GM12864 (cell line): ENCODE results near the gene SECISBP2.

Experiments
- DNase-seq: peaks from one replicate; pipeline ENCODE4 v3.0.0-alpha.2; 2011; ENCODE audit warnings: low read depth
- H3K4me3 ChIP-seq: 2 replicates; pipeline ENCODE4 v1.5.1; 2011; ENCODE audit warnings: mild to moderate bottlenecking, low read depth, low read length, control low read depth
- CTCF ChIP-seq: IDR thresholded peaks from 2 replicates; pipeline ENCODE4 v1.5.1; 2011; ENCODE audit warnings: low read depth, mild to moderate bottlenecking, moderate library complexity, low read length, control low read depth, inconsistent platforms; ENCODE audit errors: missing control alignments

SECISBP2 gene

GRCh38 chr9:89388084-89388867 lies 70.0 kb downstream of the SECISBP2 start:
- no peak for DNase-seq
- no peak overlapping the region for H3K4me3 ChIP-seq
- TF ChIP-seq CTCF, result no peak

DNA sequence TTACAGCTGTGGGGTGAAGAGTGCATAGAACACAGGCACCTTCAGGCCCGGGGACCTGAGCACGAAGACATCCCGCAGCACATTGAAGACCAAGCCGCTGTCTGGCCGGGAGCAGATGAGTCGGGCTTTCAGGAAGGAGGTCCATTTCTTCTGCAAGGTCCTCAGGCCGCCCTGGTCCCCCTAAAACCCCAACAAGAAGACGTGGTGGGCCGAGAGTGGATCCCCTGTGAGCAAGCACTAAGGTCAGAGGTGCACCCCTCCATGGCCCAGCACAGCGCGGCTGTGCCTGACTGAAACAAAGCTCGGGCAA lies 70.5 kb downstream of the SECISBP2 start:
- TF ChIP-seq CTCF, result no peak
- no peak for DNase-seq
- H3K4me3 ChIP-seq, result no peak overlapping the region

- no peak for DNase-seq
- no peak overlapping the region for H3K4me3 ChIP-seq
- no peak for TF ChIP-seq CTCF
Measured at GRCh38 chr9:89390068-89390555, 71.8 kb downstream of the SECISBP2 start.

DNA sequence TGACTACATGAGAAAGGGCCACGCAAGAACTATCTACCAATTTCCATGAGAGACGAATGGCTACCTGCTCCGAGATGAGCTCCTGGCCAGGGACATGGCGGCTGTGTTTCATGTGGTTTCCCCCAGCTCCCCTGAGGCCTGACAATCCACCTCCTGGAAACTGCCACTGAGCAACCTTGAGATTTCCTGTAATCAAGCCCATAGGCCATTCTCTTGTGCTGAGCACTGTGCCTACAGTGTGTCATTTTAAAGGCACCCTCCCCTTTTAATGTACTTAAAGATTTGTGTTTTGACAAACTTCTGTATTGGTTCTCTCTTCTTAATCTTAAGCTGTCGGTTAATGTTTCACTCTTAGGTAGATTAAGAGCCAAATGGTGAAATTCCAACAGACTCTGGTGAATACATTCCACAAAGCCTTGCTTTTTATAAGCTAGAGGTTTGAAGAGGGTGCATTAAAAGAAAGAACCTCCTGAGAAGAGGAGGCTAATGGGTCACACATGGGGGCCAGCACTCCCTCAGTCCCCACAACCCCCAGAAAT lies 72.3 kb downstream of the SECISBP2 start:
- TF ChIP-seq CTCF, result no peak
- DNase-seq, result no peak
- no peak overlapping the region for H3K4me3 ChIP-seq

GRCh38 chr9:89391585-89391984 lies 73.3 kb downstream of the SECISBP2 start:
- H3K4me3 ChIP-seq, result no peak overlapping the region
- DNase-seq, result no peak
- TF ChIP-seq CTCF, result no peak

DNA sequence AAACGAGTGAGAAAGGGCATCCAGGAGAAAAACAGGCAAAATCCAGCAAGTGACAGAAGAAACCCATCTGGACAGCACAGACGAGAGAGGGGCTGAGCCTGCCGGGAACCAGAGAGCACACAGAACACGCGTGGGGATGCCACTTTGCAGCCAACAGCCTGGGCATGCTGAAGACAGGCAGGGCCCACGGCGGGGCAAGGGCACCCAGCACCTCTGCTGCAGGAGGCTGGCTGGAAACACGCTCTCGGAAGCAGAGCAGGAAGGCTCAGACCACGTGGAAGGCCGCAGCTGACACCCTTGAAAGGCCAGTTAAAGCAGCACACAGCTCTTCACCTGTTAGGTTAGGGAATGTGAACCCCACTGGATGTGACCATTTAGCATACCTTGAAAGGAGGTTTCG lies 76.1 kb downstream of the SECISBP2 start:
- no peak overlapping the region for H3K4me3 ChIP-seq
- no peak for DNase-seq
- TF ChIP-seq CTCF, result no peak
